IPS DF 4.7 (cell line): Measurements from ENCODE around the gene COL17A1.

Source experiments
- DNase-seq: peaks from one replicate; pipeline ENCODE4 v3.0.0-alpha.2; 2013; ENCODE audit warnings: low spot score; ENCODE audit errors: extremely low read depth

COL17A1 gene

GRCh38 chr10:104034401-104035193 is 51.1 kb downstream of the COL17A1 start:
- DNase-seq, result no peak

GRCh38 chr10:104033966-104034365 is 51.7 kb downstream of the COL17A1 start:
- no peak for DNase-seq

GRCh38 chr10:104033401-104033930 is 52.2 kb downstream of the COL17A1 start:
- DNase-seq, result no peak

- no peak for DNase-seq
These were observed 53.4 kb downstream of the COL17A1 start for GRCh38 chr10:104032144-104032775.

GRCh38 chr10:104031631-104032030 is 54.0 kb downstream of the COL17A1 start:
- no peak for DNase-seq

- DNase-seq, result no peak
These were observed 56.2 kb downstream of the COL17A1 start for GRCh38 chr10:104029521-104029860.

GRCh38 chr10:104028823-104029520 is 56.7 kb downstream of the COL17A1 start:
- DNase-seq, result no peak

GRCh38 chr10:104028146-104028545 is 57.5 kb downstream of the COL17A1 start:
- DNase-seq, result no peak

GRCh38 chr10:104026762-104027161 is 58.9 kb downstream of the COL17A1 start:
- DNase-seq, result no peak

- DNase-seq, result no peak
These were observed 60.2 kb downstream of the COL17A1 start for GRCh38 chr10:104025524-104025923.

GRCh38 chr10:104022026-104022425 is 63.7 kb downstream of the COL17A1 start:
- DNase-seq, result no peak

- DNase-seq, result no peak
These were observed 64.4 kb downstream of the COL17A1 start for GRCh38 chr10:104021246-104021645.

- no peak for DNase-seq
These were observed 65.7 kb downstream of the COL17A1 start for GRCh38 chr10:104020020-104020419.

- DNase-seq, result no peak
These were observed 67.2 kb downstream of the COL17A1 start for GRCh38 chr10:104018471-104018870.

- DNase-seq, result no peak
These were observed 69.0 kb downstream of the COL17A1 start for GRCh38 chr10:104016661-104017060.

- no peak for DNase-seq
These were observed 71.5 kb downstream of the COL17A1 start for GRCh38 chr10:104014176-104014575.

GRCh38 chr10:104013489-104013888 is 72.2 kb downstream of the COL17A1 start:
- DNase-seq, result no peak

GRCh38 chr10:104011904-104012303 is 73.8 kb downstream of the COL17A1 start:
- no peak for DNase-seq

- no peak for DNase-seq
These were observed 80.4 kb downstream of the COL17A1 start for GRCh38 chr10:104005172-104005863.

- DNase-seq, result no peak
These were observed 82.8 kb downstream of the COL17A1 start for GRCh38 chr10:104002911-104003310.

- DNase-seq, result no peak
These were observed 86.9 kb downstream of the COL17A1 start for GRCh38 chr10:103998805-103999204.

GRCh38 chr10:103995134-103995533 is 90.5 kb downstream of the COL17A1 start:
- no peak for DNase-seq
